A549 (cell line): Measurements from ENCODE around the gene SLC35F4. TPM values are rescaled to one million over a fixed set of nuclear protein-coding genes. Genes with fewer than 3 reads are reported as not detected.

Experiments used
- ATAC-seq, 2 experiments: fragments of 200-7000 bp in 1 of 2; fragments of >200 bp in 1 of 2; cut with Nextera tagmentation in 1 of 2; cut with Tn5 transposase in 1 of 2; 3 replicates each; pipeline versions ENCODE4 v1.8.0 to v1.9.1; 2018 to 2020; ENCODE audit warnings: mild to moderate bottlenecking in 1 of 2, moderate library complexity in 1 of 2
- CTCF ChIA-PET: fragments of 300-600 bp; sonication (Branson Sonifier 250); formaldehyde crosslinking; extraction: SDS; loops from one replicate; lab custom pipeline; 2021; ENCODE audit warnings: antibody characterized with exemption, inconsistent platforms; lab: Yijun Ruan, JAX
- POLR2A ChIA-PET: fragments of 350-600 bp; formaldehyde crosslinking; extraction: SDS; loops from one replicate; lab custom pipeline; 2021; ENCODE audit warnings: antibody characterized with exemption, inconsistent platforms; lab: Yijun Ruan, JAX
- DNase-seq, 2 experiments: peaks; one replicate each; pipeline versions ENCODE4 v3.0.0 to v3.0.0-alpha.2; 2011 to 2016; ENCODE audit warnings: low read depth in 1 of 2, low spot score in 1 of 2
- FAIRE-seq: peaks from 2 replicates; lab custom pipeline; 2011; peaks lifted over from hg19 to GRCh38; lab: Jason Lieb, UNC
- H3K27ac ChIP-seq, 2 experiments: fragments of >200 bp; sonication (Bioruptor Twin); formaldehyde crosslinking; 3 replicates each; pipeline ENCODE4 v1.5.1; 2016 to 2017
- H3K4me1 ChIP-seq: fragments of >200 bp; sonication (Bioruptor Twin); formaldehyde crosslinking; 3 replicates; pipeline ENCODE4 v1.6.1; 2016
- H3K4me2 ChIP-seq: fragments of >200 bp; sonication (Bioruptor Twin); formaldehyde crosslinking; 3 replicates; pipeline ENCODE4 v1.6.1; 2016
- H3K4me3 ChIP-seq: fragments of >200 bp; sonication (Bioruptor Twin); formaldehyde crosslinking; 3 replicates; pipeline ENCODE4 v1.5.1; 2016
- H3K9me3 ChIP-seq: fragments of >200 bp; sonication (Bioruptor Twin); formaldehyde crosslinking; 3 replicates; pipeline ENCODE4 v1.6.1; 2016
- CBX2 ChIP-seq: fragments of 200-600 bp; sonication (generic); IDR thresholded peaks from 2 replicates; pipeline ENCODE4 v1.6.1; 2016; ENCODE audit warnings: low read depth, mild to moderate bottlenecking, borderline replicate concordance
- CBX8 ChIP-seq: fragments of 200-600 bp; sonication (generic); IDR thresholded peaks from 2 replicates; pipeline ENCODE4 v1.6.1; 2016
- E2F6 ChIP-seq: IDR thresholded peaks from 2 replicates; pipeline ENCODE4 v1.6.1; 2012; ENCODE audit warnings: low read depth, borderline replicate concordance
- EHMT2 ChIP-seq: fragments of 200-600 bp; sonication (generic); IDR thresholded peaks from 2 replicates; pipeline ENCODE4 v1.6.1; 2016; ENCODE audit warnings: antibody characterized with exemption, low read depth, mild to moderate bottlenecking, moderate library complexity
- ELK1 ChIP-seq: fragments of 150-350 bp; IDR thresholded peaks from 2 replicates; pipeline ENCODE4 v1.6.1; 2014; ENCODE audit warnings: low read depth, mild to moderate bottlenecking, low read length
- EP300 ChIP-seq, 2 experiments: fragments of >200 bp; sonication (Bioruptor Twin); formaldehyde crosslinking; IDR thresholded peaks; 2 replicates in 1 of 2; 3 replicates in 1 of 2; pipeline ENCODE4 v1.6.1; 2016 to 2017
- ESRRA ChIP-seq: fragments of 150-350 bp; IDR thresholded peaks from 2 replicates; pipeline ENCODE4 v1.6.1; 2014; ENCODE audit warnings: mild to moderate bottlenecking, low read length, borderline replicate concordance
- HDAC2 ChIP-seq: fragments of 200-600 bp; sonication (generic); IDR thresholded peaks from 2 replicates; pipeline ENCODE4 v1.6.1; 2016
- HEYL ChIP-seq: fragments of 250-450 bp; sonication (Bioruptor Pico); IDR thresholded peaks from 2 replicates; pipeline ENCODE4 v1.8.0; 2021; ENCODE audit warnings: mild to moderate bottlenecking, moderate library complexity
- HOXB5 ChIP-seq: fragments of 250-450 bp; sonication (Bioruptor Pico); IDR thresholded peaks from 2 replicates; pipeline ENCODE4 v1.5.0; 2020; ENCODE audit warnings: mild to moderate bottlenecking, moderate library complexity
- KDM5A ChIP-seq: fragments of 200-600 bp; sonication (generic); IDR thresholded peaks from 2 replicates; pipeline ENCODE4 v1.6.1; 2016; ENCODE audit warnings: antibody characterized with exemption, mild to moderate bottlenecking
- NFE2L2 ChIP-seq: fragments of 150-350 bp; conservative IDR thresholded peaks from 2 replicates; pipeline ENCODE4 v1.6.1; 2014; ENCODE audit warnings: low read length
- PHF8 ChIP-seq: fragments of 200-600 bp; sonication (generic); IDR thresholded peaks from 2 replicates; pipeline ENCODE4 v1.6.1; 2016; ENCODE audit warnings: low read depth, mild to moderate bottlenecking, antibody characterized with exemption, moderate library complexity, borderline replicate concordance
- POLR2A ChIP-seq: IDR thresholded peaks from 2 replicates; pipeline ENCODE4 v1.6.1; 2012; ENCODE audit warnings: mild to moderate bottlenecking, low read length
- POLR2AphosphoS2 ChIP-seq: conservative IDR thresholded peaks from 2 replicates; pipeline ENCODE4 v1.6.1; 2012; ENCODE audit warnings: low read length, improper control_type of control experiment, inconsistent platforms
- RARB ChIP-seq: fragments of 250-450 bp; sonication (Bioruptor Pico); IDR thresholded peaks from 2 replicates; pipeline ENCODE4 v1.8.0; 2021; ENCODE audit warnings: mild to moderate bottlenecking, moderate library complexity
- RCOR1 ChIP-seq: fragments of 150-350 bp; IDR thresholded peaks from 2 replicates; pipeline ENCODE4 v1.6.1; 2014; ENCODE audit warnings: antibody characterized with exemption, low read length, low read depth
- REST ChIP-seq: fragments of 200-600 bp; sonication (generic); IDR thresholded peaks from 2 replicates; pipeline ENCODE4 v1.6.1; 2016; ENCODE audit warnings: antibody characterized with exemption, mild to moderate bottlenecking, moderate library complexity
- RFX5 ChIP-seq: fragments of 450-650 bp; IDR thresholded peaks from 2 replicates; pipeline ENCODE4 v1.7.1; 2014; ENCODE audit warnings: antibody characterized with exemption, mild to moderate bottlenecking, moderate library complexity
- SMC3 ChIP-seq: fragments of >200 bp; sonication (Bioruptor Twin); formaldehyde crosslinking; IDR thresholded peaks from 3 replicates; pipeline ENCODE4 v1.6.1; 2018; ENCODE audit warnings: inconsistent platforms
- SREBF2 ChIP-seq: fragments of 450-650 bp; IDR thresholded peaks from 2 replicates; pipeline ENCODE4 v1.6.1; 2014; ENCODE audit warnings: mild to moderate bottlenecking, moderate library complexity
- ZSCAN20 ChIP-seq: fragments of 250-450 bp; sonication (Bioruptor Pico); IDR thresholded peaks from 2 replicates; pipeline ENCODE4 v1.8.0; 2022; ENCODE audit warnings: mild to moderate bottlenecking, moderate library complexity
- WGBS: methylation state at CpG from one replicate; pipeline ENCODE4 v1.1.6; 2017; ENCODE audit errors: missing lambda C conversion rate; 5-methylcytosine and 5-hydroxymethylcytosine counted together
- polyA plus RNA-seq, 4 experiments: library from polyadenylated mRNA; depleted of rRNA in 3 of 4; stranded (reverse); fragments of >200 nt; fragmentation: RNase III in 1 of 4; extraction: RNeasy Plus Mini Kit Qiagen cat#74134 plus additional on column Dnase treatment in 1 of 4; gene quantifications; 2 replicates in 3 of 4; 3 replicates in 1 of 4; pipeline ENCODE4 v1.2.3, GENCODE V29; 2011 to 2017
- TF ChIP-seq, protein P1 (sequence below): fragments of 450-650 bp; IDR thresholded peaks from 2 replicates; pipeline ENCODE4 v1.6.1; 2014; ENCODE audit warnings: antibody characterized with exemption

SLC35F4 gene
- polyA plus RNA-seq, 2 of the 4 experiments (the other 2 are of a cell fraction): not detected

GRCh38 chr14:57845802-57846531 is 19.9 kb downstream of the SLC35F4 start:
- Histone ChIP-seq H3K4me1 (no peaks in the 10 kb centered on the region), H3K27ac (no peak overlapping the region), H3K4me3 (no peak overlapping the region), H3K9me3 (no peaks in the 10 kb centered on the region), H3K4me2 (no peak overlapping the region)
- DNase-seq: no peak
- POLR2A ChIA-PET: no interaction called here
- TF ChIP-seq NFE2L2: no peak
- TF ChIP-seq RARB (CRISPR knock-in tag): no peak
- TF ChIP-seq HOXB5: no peak
- no peak for TF ChIP-seq CBX2
- no peak for TF ChIP-seq RFX5
- WGBS: 2% methylated on average over 3 of the region's 3 CpGs
- FAIRE-seq: no peak
- ATAC-seq: no peak
- CTCF ChIA-PET: no interaction called here

DNA sequence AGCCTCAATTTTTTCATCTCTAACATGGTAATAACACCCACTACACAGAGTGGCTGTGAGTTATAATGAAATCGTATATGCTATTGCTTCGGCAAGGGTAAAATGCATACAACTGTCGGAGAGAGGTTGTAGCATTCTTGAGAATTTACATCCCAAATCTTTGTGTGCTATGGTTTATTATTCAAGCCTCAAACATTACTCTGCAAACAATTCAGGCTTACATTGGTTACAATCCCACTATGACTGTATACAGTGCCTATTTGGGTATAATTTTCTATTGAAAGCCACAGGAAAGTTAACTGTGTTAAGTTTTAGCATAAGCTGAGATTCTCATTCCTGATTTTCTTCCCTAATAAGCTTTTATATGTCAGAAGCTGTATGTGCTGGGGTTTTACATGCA is 20.6 kb downstream of the SLC35F4 start:
- no peak for DNase-seq
- 60% methylated on average over 3 of the region's 3 CpGs for WGBS
- H3K4me2 ChIP-seq: no peak overlapping the region
- no peaks in the 10 kb centered on the region for H3K9me3 ChIP-seq
- POLR2A ChIA-PET: no interaction called here
- TF ChIP-seq PHF8: no peak
- TF ChIP-seq RARB (CRISPR knock-in tag): no peak
- TF ChIP-seq RCOR1: no peak
- TF ChIP-seq SMC3: no peak
- no peak for TF ChIP-seq REST
- no peak for TF ChIP-seq CBX8
- TF ChIP-seq POLR2AphosphoS2: no peak
- no peak for TF ChIP-seq ZSCAN20 (CRISPR knock-in tag)
- no peak for TF ChIP-seq HDAC2
- no peak for TF ChIP-seq HOXB5
- no peak for TF ChIP-seq ELK1
- TF ChIP-seq NFE2L2: no peak
- no peak for TF ChIP-seq KDM5A
- no peak for TF ChIP-seq POLR2A
- no peak for TF ChIP-seq HEYL (CRISPR knock-in tag)
- no peak overlapping the region for H3K27ac ChIP-seq
- CTCF ChIA-PET: no interaction called here
- no peak overlapping the region for H3K4me3 ChIP-seq
- no peak for ATAC-seq
- FAIRE-seq: no peak
- H3K4me1 ChIP-seq: no peaks in the 10 kb centered on the region

DNA sequence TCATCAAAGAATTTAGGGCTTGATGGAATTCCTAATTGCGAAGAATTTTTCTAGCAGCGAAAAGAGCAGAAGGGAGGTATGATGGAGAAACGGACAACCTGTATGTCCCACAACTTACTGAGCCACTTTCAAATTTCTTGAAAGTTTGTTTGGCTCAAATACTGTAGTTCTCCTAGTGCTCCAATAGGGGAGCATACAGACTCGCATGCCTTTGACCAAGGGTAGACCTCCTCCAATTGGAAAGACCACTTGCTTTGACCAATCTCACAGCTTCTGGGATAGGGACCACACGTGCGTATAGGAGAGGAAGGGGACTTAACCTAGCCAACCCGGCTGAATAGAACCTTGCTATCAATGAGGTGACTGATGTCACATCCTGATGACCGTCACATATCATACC is 28.6 kb downstream of the SLC35F4 start:
- 56% methylated on average over 8 of the region's 8 CpGs for WGBS

More for the DNA sequence above, 28.6 kb downstream of the SLC35F4 start:
- H3K4me1 ChIP-seq: peaks cover 33% of the 10 kb centered on the region
- no peak for DNase-seq
- no peak overlapping the region for H3K27ac ChIP-seq
- no peak overlapping the region for H3K4me2 ChIP-seq
- FAIRE-seq: no peak
- no peak overlapping the region for H3K4me3 ChIP-seq
- ChIA-PET POLR2A (no interaction called here), CTCF (interaction anchor here (1.0 kb wide), 1 partner anchor 34 kb away, joined by 3 read pairs; no protein-coding TSS in a partner anchor)
- TF ChIP-seq PHF8: no peak
- TF ChIP-seq EP300 (IDR thresholded peaks at IDR 0.05): no peak
- TF ChIP-seq E2F6: no peak
- TF ChIP-seq SREBF2: no peak
- TF ChIP-seq NFE2L2: no peak
- TF ChIP-seq ESRRA: no peak
- no peak for TF ChIP-seq EHMT2
- no peak for TF ChIP-seq HOXB5
- no peak for TF ChIP-seq REST
- TF ChIP-seq, protein P1, sequence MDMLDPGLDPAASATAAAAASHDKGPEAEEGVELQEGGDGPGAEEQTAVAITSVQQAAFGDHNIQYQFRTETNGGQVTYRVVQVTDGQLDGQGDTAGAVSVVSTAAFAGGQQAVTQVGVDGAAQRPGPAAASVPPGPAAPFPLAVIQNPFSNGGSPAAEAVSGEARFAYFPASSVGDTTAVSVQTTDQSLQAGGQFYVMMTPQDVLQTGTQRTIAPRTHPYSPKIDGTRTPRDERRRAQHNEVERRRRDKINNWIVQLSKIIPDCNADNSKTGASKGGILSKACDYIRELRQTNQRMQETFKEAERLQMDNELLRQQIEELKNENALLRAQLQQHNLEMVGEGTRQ: no peak
- H3K9me3 ChIP-seq: no peaks in the 10 kb centered on the region
- no peak for ATAC-seq
